Fibroblast of pulmonary artery (primary cell): ENCODE data around the gene ZNF664.
A peak's percentile ranks its signal among the peaks of the same experiment; 100 is the strongest.

Experiments
- DNase-seq: peaks from one replicate; pipeline ENCODE4 v3.0.0-alpha.2; 2010; ENCODE audit warnings: low read depth
- H3K4me3 ChIP-seq: replicated peaks from 2 replicates; pipeline ENCODE4 v1.5.1; 2011; ENCODE audit warnings: low read depth, mild to moderate bottlenecking, control low read depth, low read length, moderate library complexity
- TF ChIP-seq, protein P1 (sequence below): IDR thresholded peaks from 2 replicates; pipeline ENCODE4 v1.5.1; 2011; ENCODE audit warnings: mild to moderate bottlenecking, control low read depth, low read length, inconsistent platforms; ENCODE audit errors: missing control alignments

The ZNF664 gene

DNA sequence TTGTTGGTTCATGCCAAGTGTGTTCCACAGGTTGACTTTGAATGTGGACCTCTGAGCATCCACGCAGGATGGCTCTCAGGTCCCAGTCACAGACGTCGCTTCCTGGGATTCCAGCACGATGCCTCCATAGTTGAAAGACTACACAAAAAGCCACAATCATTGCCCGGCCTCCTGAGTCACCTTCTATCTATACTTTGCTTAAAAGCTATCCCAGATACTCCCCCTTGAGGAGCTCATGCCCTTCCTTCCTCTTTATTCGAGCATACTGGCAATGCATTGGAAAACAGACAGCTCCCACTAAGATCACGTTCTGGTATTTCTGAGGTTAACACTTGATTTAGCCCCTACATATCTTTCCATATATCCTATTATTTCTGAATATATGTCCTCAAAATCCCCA lies 40.1 kb downstream of the ZNF664 start:
- no peak overlapping the region for H3K4me3 ChIP-seq
- TF ChIP-seq, protein P1, sequence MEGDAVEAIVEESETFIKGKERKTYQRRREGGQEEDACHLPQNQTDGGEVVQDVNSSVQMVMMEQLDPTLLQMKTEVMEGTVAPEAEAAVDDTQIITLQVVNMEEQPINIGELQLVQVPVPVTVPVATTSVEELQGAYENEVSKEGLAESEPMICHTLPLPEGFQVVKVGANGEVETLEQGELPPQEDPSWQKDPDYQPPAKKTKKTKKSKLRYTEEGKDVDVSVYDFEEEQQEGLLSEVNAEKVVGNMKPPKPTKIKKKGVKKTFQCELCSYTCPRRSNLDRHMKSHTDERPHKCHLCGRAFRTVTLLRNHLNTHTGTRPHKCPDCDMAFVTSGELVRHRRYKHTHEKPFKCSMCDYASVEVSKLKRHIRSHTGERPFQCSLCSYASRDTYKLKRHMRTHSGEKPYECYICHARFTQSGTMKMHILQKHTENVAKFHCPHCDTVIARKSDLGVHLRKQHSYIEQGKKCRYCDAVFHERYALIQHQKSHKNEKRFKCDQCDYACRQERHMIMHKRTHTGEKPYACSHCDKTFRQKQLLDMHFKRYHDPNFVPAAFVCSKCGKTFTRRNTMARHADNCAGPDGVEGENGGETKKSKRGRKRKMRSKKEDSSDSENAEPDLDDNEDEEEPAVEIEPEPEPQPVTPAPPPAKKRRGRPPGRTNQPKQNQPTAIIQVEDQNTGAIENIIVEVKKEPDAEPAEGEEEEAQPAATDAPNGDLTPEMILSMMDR: no peak
- DNase-seq: no peak

DNA sequence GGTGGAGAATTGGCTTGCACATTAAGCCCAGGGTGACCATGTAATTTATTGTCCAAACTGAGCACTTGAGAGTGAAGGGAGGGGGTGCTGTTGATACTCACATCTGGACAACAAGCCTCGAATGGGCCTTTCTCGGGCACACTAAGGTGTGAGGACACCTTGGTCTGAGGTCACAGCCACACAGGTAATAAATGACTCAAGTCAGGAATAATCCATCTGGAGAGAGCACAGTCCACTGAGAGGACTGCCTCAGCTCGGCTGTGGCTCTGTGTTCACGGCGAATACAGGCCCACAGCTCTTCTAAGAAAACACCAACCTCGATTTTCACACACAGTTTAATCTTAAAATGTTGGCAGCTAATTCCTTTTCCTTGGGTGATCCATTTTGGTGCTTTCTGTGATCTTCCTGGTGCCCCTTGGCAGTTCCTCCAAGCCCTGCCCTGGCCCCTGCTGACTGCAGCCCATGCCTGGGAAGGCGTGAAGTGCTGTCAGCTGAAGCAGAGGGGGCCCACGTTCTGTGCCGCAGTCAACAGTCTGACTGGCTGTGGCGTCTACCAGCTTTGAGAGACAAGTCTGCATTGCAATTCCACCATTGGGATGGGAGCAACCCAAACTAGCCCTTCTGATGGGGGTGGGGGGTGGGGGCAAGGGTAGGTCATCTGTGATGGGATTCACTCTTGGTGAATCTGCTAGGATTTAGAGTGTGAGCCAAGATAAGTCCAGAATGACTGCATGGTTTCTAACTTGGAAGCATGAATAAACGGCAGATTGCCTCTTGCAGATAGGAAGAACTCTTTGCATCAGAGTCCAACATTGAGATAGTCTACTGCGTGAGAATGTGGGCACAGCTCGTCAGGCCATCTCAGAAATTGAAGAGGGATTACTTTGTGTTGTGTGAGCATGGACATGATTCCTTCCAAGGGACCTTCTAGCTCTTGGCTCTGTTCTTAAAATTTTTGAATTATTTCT lies 42.8 kb downstream of the ZNF664 start:
- H3K4me3 ChIP-seq: no peak overlapping the region
- DNase-seq: no peak
- TF ChIP-seq, protein P1: no peak

DNA sequence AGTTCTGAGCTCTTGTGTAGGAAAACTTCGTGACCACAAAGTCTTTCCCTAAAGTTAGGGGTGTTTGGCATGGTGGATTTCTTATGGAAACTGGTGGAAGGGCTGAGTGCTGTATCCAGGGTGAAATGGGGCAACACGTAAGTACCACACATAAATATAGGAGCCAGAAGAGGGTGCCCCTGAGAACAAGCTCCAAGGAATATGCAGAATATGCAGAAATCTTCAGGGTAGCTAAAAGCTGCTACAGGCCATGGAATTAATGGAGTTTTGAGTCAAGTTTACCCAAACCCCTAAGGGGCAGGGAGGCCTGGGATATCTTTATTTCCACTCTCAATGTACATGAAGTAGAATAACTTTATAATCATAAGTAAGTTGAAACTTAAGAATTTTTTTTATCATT lies 44.0 kb downstream of the ZNF664 start:
- TF ChIP-seq, protein P1: no peak
- DNase-seq: no peak
- no peak overlapping the region for H3K4me3 ChIP-seq

DNA sequence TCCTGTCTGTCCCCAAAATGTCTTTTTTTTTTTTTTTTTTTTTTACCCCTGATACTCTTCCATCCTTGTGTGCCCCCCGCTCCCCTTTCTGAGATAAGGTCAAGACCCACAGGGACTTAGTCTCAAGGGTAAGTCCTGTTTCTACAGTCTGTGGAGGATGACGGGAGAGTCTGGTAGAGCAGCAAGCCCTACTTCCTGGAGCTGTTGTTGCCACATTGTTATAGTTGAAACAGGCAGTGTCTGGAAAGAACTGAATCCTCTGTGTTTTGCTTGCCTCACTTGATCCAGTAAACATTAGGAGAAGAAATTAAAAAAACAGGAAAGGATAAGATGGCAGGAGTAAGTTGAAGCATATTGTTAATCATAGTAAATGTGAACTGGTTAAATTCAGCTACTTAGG lies 45.5 kb downstream of the ZNF664 start:
- TF ChIP-seq, protein P1: no peak
- no peak for DNase-seq
- H3K4me3 ChIP-seq: no peak overlapping the region

DNA sequence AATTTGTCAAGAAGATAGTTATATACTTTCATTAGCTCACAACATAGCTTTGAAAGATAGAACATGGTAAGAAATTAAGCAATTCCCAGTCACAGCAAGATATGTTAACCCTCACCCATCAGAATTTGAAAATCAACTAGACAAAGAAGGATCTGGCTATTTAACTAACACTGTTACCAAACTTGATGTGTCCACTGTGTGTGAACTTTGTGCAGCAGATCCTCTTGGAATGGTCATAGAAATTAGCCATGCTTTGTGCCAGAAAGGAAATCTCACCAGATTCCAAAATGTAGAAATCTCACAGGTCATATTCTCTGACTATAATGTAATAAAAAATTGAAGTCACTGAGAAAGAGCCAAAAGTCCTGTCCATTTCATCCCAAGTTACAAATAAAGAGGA lies 46.1 kb downstream of the ZNF664 start:
- no peak overlapping the region for H3K4me3 ChIP-seq
- TF ChIP-seq, protein P1: no peak
- no peak for DNase-seq

DNA sequence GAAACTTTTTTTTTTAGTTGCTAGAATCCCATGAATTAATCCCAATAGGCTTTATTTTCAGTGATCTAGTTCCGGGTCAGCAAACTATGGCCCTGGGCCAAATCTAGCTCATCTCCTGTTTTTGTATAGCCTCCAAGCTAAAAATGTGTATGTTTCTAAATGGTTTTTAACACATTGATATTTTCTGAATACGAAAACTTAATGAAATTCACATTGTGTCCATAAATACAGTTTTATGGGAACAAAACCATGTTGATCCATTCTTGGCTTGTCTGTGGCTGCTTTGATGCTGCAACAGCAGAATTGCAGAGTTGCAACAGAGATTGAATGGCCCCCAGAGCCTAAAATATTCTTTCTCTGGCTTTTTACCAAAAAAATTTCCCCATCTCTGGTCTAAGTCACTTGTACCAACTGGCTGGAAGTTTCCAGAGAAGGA lies 47.5 kb downstream of the ZNF664 start:
- DNase-seq: peak; percentile 77
- no peak overlapping the region for H3K4me3 ChIP-seq
- TF ChIP-seq, protein P1: no peak
